ENCODE measurements around the gene MRPS35. TPM values are rescaled to one million over a fixed set of nuclear protein-coding genes. Genes with fewer than 3 reads are reported as not detected.

Gene MRPS35
- total RNA-seq, 5 donors from 2014 or later (not counting 1 experiment from before 2014, with no cell fraction given), result 19.7 to 23.0 (median 22.5) TPM

- Mint-ChIP-seq H3K27me3 (no peaks in the 10 kb centered on the region), H3K9me3 (no peaks in the 10 kb centered on the region), H3K4me1 (no peaks in the 10 kb centered on the region), H3K27ac (no peak overlapping the region), H3K36me3 (peaks cover 2% of the 10 kb centered on the region), H3K4me3 (no peak overlapping the region)
- Histone ChIP-seq H3K27ac (ENCODE audit: low read length) (no peak overlapping the region), H3K27me3 (replicated peaks in 1 of 2; ENCODE audit: control insufficient read depth in 2 of 2, extremely low read depth in 1 of 2, insufficient read depth in 2 of 2, low read length in 1 of 2) (no peaks in the 10 kb centered on the region), H3K36me3 (ENCODE audit: control insufficient read depth in 2 of 2, extremely low read depth in 1 of 2, insufficient read depth in 1 of 2, low read length in 1 of 2) (peaks cover 0 to 3% of the 10 kb centered on the region in 2 donors), H3K4me3 (ENCODE audit: control insufficient read depth in 1 of 2, extremely low read depth in 1 of 2, low read length in 1 of 2) (no peak overlapping the region), H3K4me1 (ENCODE audit: control insufficient read depth in 1 of 2, extremely low read depth in 1 of 2, insufficient read depth in 2 of 2, low read length in 2 of 2) (no peaks in the 10 kb centered on the region), H3K9me3 (no peaks in the 10 kb centered on the region)
- CTCF ChIA-PET, result no interaction called here
- DNase-seq (no peak), ATAC-seq (replicated peaks in 1 of 4) (no peak)
- 80% methylated on average over 1 of the region's 2 CpGs for WGBS (ENCODE audit: insufficient coverage)
- POLR2A ChIA-PET, result no interaction called here
Measured at GRCh38 chr12:27762757-27763156, 52.1 kb downstream of the MRPS35 start.

GRCh38 chr12:27766587-27766986 lies 56.0 kb downstream of the MRPS35 start:
- ATAC-seq (replicated peaks in 1 of 4) (no peak), DNase-seq (no peak)
- Mint-ChIP-seq H3K27ac (no peak overlapping the region), H3K36me3 (peaks cover 2% of the 10 kb centered on the region), H3K4me1 (peaks cover 0 to 4% (median 3%) of the 10 kb centered on the region in 3 donors), H3K27me3 (no peaks in the 10 kb centered on the region), H3K4me3 (no peak overlapping the region), H3K9me3 (no peaks in the 10 kb centered on the region)
- H3K9me3 ChIP-seq, result no peaks in the 10 kb centered on the region
- H3K36me3 ChIP-seq (ENCODE audit: control insufficient read depth in 2 of 2, extremely low read depth in 1 of 2, insufficient read depth in 1 of 2, low read length in 1 of 2), result no peaks in the 10 kb centered on the region
- H3K27me3 ChIP-seq (replicated peaks in 1 of 2; ENCODE audit: control insufficient read depth in 2 of 2, extremely low read depth in 1 of 2, insufficient read depth in 2 of 2, low read length in 1 of 2), result no peaks in the 10 kb centered on the region
- no peak overlapping the region for H3K4me3 ChIP-seq (ENCODE audit: control insufficient read depth in 1 of 2, extremely low read depth in 1 of 2, low read length in 1 of 2)
- POLR2A ChIA-PET, result no interaction called here
- no peak overlapping the region for H3K27ac ChIP-seq (ENCODE audit: low read length)
- no peaks in the 10 kb centered on the region for H3K4me1 ChIP-seq (ENCODE audit: control insufficient read depth in 1 of 2, extremely low read depth in 1 of 2, insufficient read depth in 2 of 2, low read length in 2 of 2)
- 71% methylated on average over 1 of the region's 3 CpGs for WGBS (ENCODE audit: insufficient coverage)
- CTCF ChIA-PET, result no interaction called here

- Histone ChIP-seq H3K36me3 (ENCODE audit: control insufficient read depth in 2 of 2, extremely low read depth in 1 of 2, insufficient read depth in 1 of 2, low read length in 1 of 2) (no peaks in the 10 kb centered on the region), H3K27ac (ENCODE audit: low read length) (no peak overlapping the region), H3K9me3 (no peaks in the 10 kb centered on the region), H3K4me1 (ENCODE audit: control insufficient read depth in 1 of 2, extremely low read depth in 1 of 2, insufficient read depth in 2 of 2, low read length in 2 of 2) (no peaks in the 10 kb centered on the region), H3K27me3 (replicated peaks in 1 of 2; ENCODE audit: control insufficient read depth in 2 of 2, extremely low read depth in 1 of 2, insufficient read depth in 2 of 2, low read length in 1 of 2) (no peaks in the 10 kb centered on the region), H3K4me3 (ENCODE audit: control insufficient read depth in 1 of 2, extremely low read depth in 1 of 2, low read length in 1 of 2) (no peak overlapping the region)
- no peak for ATAC-seq (replicated peaks in 1 of 4)
- POLR2A ChIA-PET, result interaction anchor here in 1 of 2 donors (0.6 kb wide), 1 partner anchor 9 kb away, joined by 6 read pairs; no protein-coding TSS in a partner anchor
- no peaks in the 10 kb centered on the region for H3K36me3 Mint-ChIP-seq
- no peak for DNase-seq
- 92% methylated on average over 4 of the region's 8 CpGs for WGBS (ENCODE audit: insufficient coverage)
- CTCF ChIA-PET, result interaction anchor here in 1 of 2 donors (1.3 kb wide), 1 partner anchor 53 kb away, joined by 4 read pairs; no protein-coding TSS in a partner anchor
- H3K9me3 Mint-ChIP-seq, result no peaks in the 10 kb centered on the region
- no peak overlapping the region for H3K27ac Mint-ChIP-seq
- no peaks in the 10 kb centered on the region for H3K27me3 Mint-ChIP-seq
- H3K4me1 Mint-ChIP-seq, result peaks cover 0 to 4% (median 3%) of the 10 kb centered on the region in 3 donors
- no peak overlapping the region for H3K4me3 Mint-ChIP-seq
Measured at GRCh38 chr12:27769142-27769673, 58.6 kb downstream of the MRPS35 start.

GRCh38 chr12:27771481-27772327 lies 61.1 kb downstream of the MRPS35 start:
- no peak overlapping the region for H3K4me3 Mint-ChIP-seq
- no peaks in the 10 kb centered on the region for H3K9me3 ChIP-seq
- WGBS (ENCODE audit: insufficient coverage), result no CpG with 5 or more reads among the region's 3 CpGs
- H3K27ac Mint-ChIP-seq, result peak overlapping the region in 1 of 2 donors; percentile 39
- no peaks in the 10 kb centered on the region for H3K27me3 Mint-ChIP-seq
- ATAC-seq (replicated peaks in 1 of 4) (no peak), DNase-seq (no peak)
- no peak overlapping the region for H3K4me3 ChIP-seq (ENCODE audit: control insufficient read depth in 1 of 2, extremely low read depth in 1 of 2, low read length in 1 of 2)
- POLR2A ChIA-PET, result no interaction called here
- H3K4me1 Mint-ChIP-seq, result peaks cover 0 to 4% (median 3%) of the 10 kb centered on the region in 3 donors
- no peaks in the 10 kb centered on the region for H3K36me3 ChIP-seq (ENCODE audit: control insufficient read depth in 2 of 2, extremely low read depth in 1 of 2, insufficient read depth in 1 of 2, low read length in 1 of 2)
- H3K27ac ChIP-seq (ENCODE audit: low read length), result no peak overlapping the region
- CTCF ChIA-PET, result no interaction called here
- no peaks in the 10 kb centered on the region for H3K27me3 ChIP-seq (replicated peaks in 1 of 2; ENCODE audit: control insufficient read depth in 2 of 2, extremely low read depth in 1 of 2, insufficient read depth in 2 of 2, low read length in 1 of 2)
- H3K9me3 Mint-ChIP-seq, result no peaks in the 10 kb centered on the region
- H3K36me3 Mint-ChIP-seq, result no peaks in the 10 kb centered on the region
- H3K4me1 ChIP-seq (ENCODE audit: control insufficient read depth in 1 of 2, extremely low read depth in 1 of 2, insufficient read depth in 2 of 2, low read length in 2 of 2), result no peaks in the 10 kb centered on the region

- no peak overlapping the region for H3K4me3 ChIP-seq (ENCODE audit: control insufficient read depth in 1 of 2, extremely low read depth in 1 of 2, low read length in 1 of 2)
- Mint-ChIP-seq H3K27me3 (no peaks in the 10 kb centered on the region), H3K4me3 (no peak overlapping the region), H3K4me1 (peaks cover 0 to 4% (median 3%) of the 10 kb centered on the region in 3 donors), H3K9me3 (no peaks in the 10 kb centered on the region), H3K27ac (no peak overlapping the region), H3K36me3 (no peaks in the 10 kb centered on the region)
- H3K9me3 ChIP-seq, result no peaks in the 10 kb centered on the region
- POLR2A ChIA-PET, result no interaction called here
- no peaks in the 10 kb centered on the region for H3K4me1 ChIP-seq (ENCODE audit: control insufficient read depth in 1 of 2, extremely low read depth in 1 of 2, insufficient read depth in 2 of 2, low read length in 2 of 2)
- no peak overlapping the region for H3K27ac ChIP-seq (ENCODE audit: low read length)
- DNase-seq (no peak), ATAC-seq (replicated peaks in 1 of 4) (no peak)
- CTCF ChIA-PET, result no interaction called here
- no peaks in the 10 kb centered on the region for H3K27me3 ChIP-seq (replicated peaks in 1 of 2; ENCODE audit: control insufficient read depth in 2 of 2, extremely low read depth in 1 of 2, insufficient read depth in 2 of 2, low read length in 1 of 2)
- H3K36me3 ChIP-seq (ENCODE audit: control insufficient read depth in 2 of 2, extremely low read depth in 1 of 2, insufficient read depth in 1 of 2, low read length in 1 of 2), result no peaks in the 10 kb centered on the region
- WGBS (ENCODE audit: insufficient coverage), result no CpG with 5 or more reads among the region's 5 CpGs
Measured at GRCh38 chr12:27772328-27773049, 61.9 kb downstream of the MRPS35 start.

GRCh38 chr12:27777141-27777540 lies 66.5 kb downstream of the MRPS35 start:
- ChIA-PET CTCF (no interaction called here), POLR2A (no interaction called here)
- H3K9me3 Mint-ChIP-seq, result no peaks in the 10 kb centered on the region
- Histone ChIP-seq H3K9me3 (no peaks in the 10 kb centered on the region), H3K27ac (ENCODE audit: low read length) (no peak overlapping the region), H3K4me3 (ENCODE audit: control insufficient read depth in 1 of 2, extremely low read depth in 1 of 2, low read length in 1 of 2) (no peak overlapping the region), H3K4me1 (ENCODE audit: control insufficient read depth in 1 of 2, extremely low read depth in 1 of 2, insufficient read depth in 2 of 2, low read length in 2 of 2) (peaks cover 8 to 23% of the 10 kb centered on the region in 2 experiments), H3K27me3 (replicated peaks in 1 of 2; ENCODE audit: control insufficient read depth in 2 of 2, extremely low read depth in 1 of 2, insufficient read depth in 2 of 2, low read length in 1 of 2) (peaks cover 0 to 2% of the 10 kb centered on the region in 2 experiments), H3K36me3 (ENCODE audit: control insufficient read depth in 2 of 2, extremely low read depth in 1 of 2, insufficient read depth in 1 of 2, low read length in 1 of 2) (no peaks in the 10 kb centered on the region)
- H3K4me1 Mint-ChIP-seq, result peaks cover 17 to 19% (median 18%) of the 10 kb centered on the region in 3 donors
- H3K4me3 Mint-ChIP-seq, result no peak overlapping the region
- H3K36me3 Mint-ChIP-seq, result peaks cover 5% of the 10 kb centered on the region
- 97% methylated on average over 4 of the region's 5 CpGs for WGBS (ENCODE audit: insufficient coverage)
- ATAC-seq (replicated peaks in 1 of 4) (no peak), DNase-seq (no peak)
- no peaks in the 10 kb centered on the region for H3K27me3 Mint-ChIP-seq
- H3K27ac Mint-ChIP-seq, result no peak overlapping the region

Data from T-cell (primary cell).